Naive B cell (primary cell): ENCODE data around the gene WDR88. TPM values are rescaled to one million over a fixed set of nuclear protein-coding genes. Genes with fewer than 3 reads are reported as not detected.

Experiments used
- ATAC-seq, 2 donors: fragments of 150-1000 bp; cut with Tn5 transposase; 2 replicates each; pipeline ENCODE4 v1.10.0; 2021; ENCODE audit warnings: low read depth in 2 of 2, mild to moderate bottlenecking in 2 of 2, moderate library complexity in 2 of 2
- DNase-seq: peaks from one replicate; pipeline ENCODE4 v3.0.0; 2022
- H3K27ac Mint-ChIP-seq, 6 donors: one replicate each; pipeline ENCODE4 v1.8.0; 2020 to 2022; ENCODE audit warnings: mild to moderate bottlenecking in 6 of 6, mixed read lengths in 6 of 6, moderate library complexity in 5 of 6, inconsistent platforms in 2 of 6
- H3K27me3 Mint-ChIP-seq, 3 donors: one replicate each; pipeline ENCODE4 v1.8.0; 2021 to 2022; ENCODE audit warnings: mixed read lengths in 3 of 3, mild to moderate bottlenecking in 1 of 3
- H3K36me3 Mint-ChIP-seq, 2 donors: one replicate each; pipeline ENCODE4 v1.8.0; 2020 to 2022; ENCODE audit warnings: mixed read lengths in 2 of 2, inconsistent platforms in 1 of 2, mild to moderate bottlenecking in 1 of 2
- H3K4me1 Mint-ChIP-seq, 3 donors: one replicate each; pipeline ENCODE4 v1.8.0; 2020 to 2022; ENCODE audit warnings: mixed read lengths in 3 of 3, inconsistent platforms in 1 of 3, mild to moderate bottlenecking in 1 of 3, moderate library complexity in 1 of 3
- H3K4me3 Mint-ChIP-seq, 8 donors: one replicate each; pipeline ENCODE4 v1.8.0; 2020 to 2022; ENCODE audit warnings: mild to moderate bottlenecking in 8 of 8, mixed read lengths in 8 of 8, moderate library complexity in 8 of 8, inconsistent platforms in 2 of 8
- H3K9me3 Mint-ChIP-seq, 7 donors: one replicate each; pipeline ENCODE4 v1.8.0; 2020 to 2022; ENCODE audit warnings: mixed read lengths in 7 of 7, mild to moderate bottlenecking in 5 of 7, inconsistent platforms in 2 of 7, moderate library complexity in 1 of 7
- polyA plus RNA-seq, 6 donors: library from polyadenylated mRNA; unstranded; fragments of 300-500 nt; fragmentation: Illumina TruSeq; gene quantifications; one replicate each; pipeline ENCODE4 v1.2.3, GENCODE V29; 2021; ENCODE audit warnings: low read depth in 6 of 6

WDR88 gene, protein sequence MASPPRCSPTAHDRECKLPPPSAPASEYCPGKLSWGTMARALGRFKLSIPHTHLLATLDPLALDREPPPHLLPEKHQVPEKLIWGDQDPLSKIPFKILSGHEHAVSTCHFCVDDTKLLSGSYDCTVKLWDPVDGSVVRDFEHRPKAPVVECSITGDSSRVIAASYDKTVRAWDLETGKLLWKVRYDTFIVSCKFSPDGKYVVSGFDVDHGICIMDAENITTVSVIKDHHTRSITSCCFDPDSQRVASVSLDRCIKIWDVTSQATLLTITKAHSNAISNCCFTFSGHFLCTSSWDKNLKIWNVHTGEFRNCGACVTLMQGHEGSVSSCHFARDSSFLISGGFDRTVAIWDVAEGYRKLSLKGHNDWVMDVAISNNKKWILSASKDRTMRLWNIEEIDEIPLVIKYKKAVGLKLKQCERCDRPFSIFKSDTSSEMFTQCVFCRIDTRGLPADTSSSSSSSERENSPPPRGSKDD
- polyA plus RNA-seq: under 1 TPM in 2 of 6 donors, not detected in 4; 0.43 to 0.65 TPM

DNA sequence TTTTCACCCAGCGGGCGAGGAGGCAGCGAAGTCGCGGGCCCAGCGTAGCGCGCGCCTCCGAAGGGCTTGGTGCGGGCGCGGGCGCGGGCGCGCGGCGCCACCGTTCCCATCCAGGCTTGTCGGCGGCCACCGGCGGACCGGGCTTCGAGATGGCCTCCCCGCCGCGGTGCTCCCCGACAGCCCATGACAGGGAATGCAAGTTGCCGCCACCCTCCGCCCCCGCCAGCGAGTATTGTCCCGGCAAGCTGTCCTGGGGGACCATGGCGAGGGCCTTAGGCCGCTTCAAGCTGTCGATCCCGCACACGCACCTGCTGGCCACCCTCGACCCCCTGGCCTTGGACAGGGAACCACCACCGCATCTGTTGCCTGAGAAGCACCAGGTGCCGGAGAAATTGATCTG is at the start of gene WDR88:
TSS of gene WDR88 (plus strand) at position 94 of the 400 bp plus-strand sequence. CDS start at position 150, 56 bp downstream.
- DNase-seq (no peak), ATAC-seq (no peak)
- H3K9me3 Mint-ChIP-seq: peaks cover 0 to 3% (median 0%) of the 10 kb centered on the region in 7 donors
- peaks cover 3 to 5% (median 5%) of the 10 kb centered on the region in 3 donors for H3K4me1 Mint-ChIP-seq
- peaks cover 8 to 14% of the 10 kb centered on the region in 2 donors for H3K36me3 Mint-ChIP-seq
- peaks cover 3 to 8% (median 7%) of the 10 kb centered on the region in 3 donors for H3K27me3 Mint-ChIP-seq
- H3K27ac Mint-ChIP-seq: no peak within 1 kb of the TSS
- H3K4me3 Mint-ChIP-seq: peak within 1 kb of the TSS in 1 of 8 donors; percentile 75

DNA sequence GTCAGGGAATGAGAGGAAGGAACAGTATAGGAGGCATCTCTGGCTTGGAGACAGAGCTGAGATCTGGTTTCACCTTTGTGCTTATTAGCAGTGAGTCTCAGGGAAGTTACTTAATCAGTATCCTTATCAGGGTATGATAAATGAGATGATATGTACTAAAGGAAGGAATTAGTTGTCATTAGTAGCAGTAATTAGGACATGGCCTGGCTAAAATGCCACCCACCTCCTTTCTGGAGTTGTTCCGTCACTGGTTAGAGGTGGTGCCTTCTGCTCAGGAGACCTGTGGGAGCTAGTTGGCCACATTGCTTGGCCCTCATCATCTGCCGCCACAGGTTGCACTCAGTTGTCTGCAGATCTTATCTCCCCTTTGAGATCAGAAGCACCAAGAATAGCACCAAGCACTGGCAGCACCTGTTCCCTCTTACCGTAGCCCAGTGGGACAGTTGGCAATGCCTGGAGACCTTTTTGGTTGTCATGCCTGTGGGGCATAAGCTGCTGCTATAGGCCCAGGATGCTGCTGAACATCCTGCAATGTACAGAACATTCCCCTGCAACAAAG is 46.3 kb upstream of the WDR88 start:
- H3K27me3 Mint-ChIP-seq: no peaks in the 10 kb centered on the region
- peaks cover 14 to 35% (median 23%) of the 10 kb centered on the region in 3 donors for H3K4me1 Mint-ChIP-seq
- no peak overlapping the region for H3K27ac Mint-ChIP-seq
- no peak for DNase-seq
- peak overlapping the region in 1 of 8 donors; percentile 76 for H3K4me3 Mint-ChIP-seq
- H3K9me3 Mint-ChIP-seq: no peaks in the 10 kb centered on the region
- ATAC-seq: no peak
- peaks cover 14 to 21% of the 10 kb centered on the region in 2 donors for H3K36me3 Mint-ChIP-seq

DNA sequence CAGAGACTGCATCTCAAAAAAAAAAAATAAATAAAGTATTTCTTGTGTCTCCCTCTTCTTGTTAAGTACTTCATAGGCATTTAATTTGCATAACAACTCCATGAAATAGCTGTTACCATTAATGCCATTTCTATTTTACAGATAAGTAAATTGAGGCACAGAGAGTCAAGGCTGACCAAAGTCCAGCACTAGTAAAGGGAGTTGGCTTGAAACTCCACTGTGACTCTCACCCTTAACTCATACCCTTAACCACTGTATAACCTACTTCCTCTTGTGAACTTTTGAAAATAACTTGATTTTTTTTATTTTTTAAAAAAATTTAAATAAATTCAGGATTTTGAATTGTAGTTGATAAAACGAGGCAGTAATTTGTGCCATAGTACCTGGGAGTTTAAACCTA is 45.0 kb upstream of the WDR88 start:
- DNase-seq (no peak), ATAC-seq (no peak)
- Mint-ChIP-seq H3K36me3 (peaks cover 16 to 17% of the 10 kb centered on the region in 2 donors), H3K27me3 (no peaks in the 10 kb centered on the region), H3K9me3 (no peaks in the 10 kb centered on the region), H3K4me1 (peaks cover 2 to 22% (median 10%) of the 10 kb centered on the region in 3 donors), H3K4me3 (no peak overlapping the region), H3K27ac (no peak overlapping the region)

DNA sequence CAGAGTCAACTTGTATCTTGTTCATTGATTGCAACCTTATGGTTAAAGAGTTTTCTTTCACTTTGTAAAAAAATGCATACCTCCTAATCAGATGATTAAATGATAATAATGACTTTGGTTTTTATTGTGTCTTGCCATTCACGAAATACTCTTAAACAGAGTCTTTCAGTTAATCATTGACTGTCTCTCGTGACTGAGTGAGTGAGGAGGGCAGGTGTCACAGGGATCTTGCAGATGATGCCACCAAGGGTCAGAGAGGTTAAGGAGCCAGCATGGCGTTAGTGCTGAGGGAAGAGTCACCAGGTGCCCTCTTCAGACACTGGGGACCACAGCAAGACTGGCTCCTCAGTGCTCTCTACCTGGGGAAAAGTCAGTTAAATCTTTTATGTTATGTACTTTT is 42.9 kb upstream of the WDR88 start:
- Mint-ChIP-seq H3K9me3 (no peaks in the 10 kb centered on the region), H3K4me3 (no peak overlapping the region), H3K27ac (peak overlapping the region in 1 of 6 donors; percentile 87), H3K4me1 (peaks cover 0 to 11% (median 7%) of the 10 kb centered on the region in 3 donors), H3K36me3 (peaks cover 21 to 24% of the 10 kb centered on the region in 2 donors), H3K27me3 (no peaks in the 10 kb centered on the region)
- no peak for DNase-seq
- ATAC-seq: no peak

DNA sequence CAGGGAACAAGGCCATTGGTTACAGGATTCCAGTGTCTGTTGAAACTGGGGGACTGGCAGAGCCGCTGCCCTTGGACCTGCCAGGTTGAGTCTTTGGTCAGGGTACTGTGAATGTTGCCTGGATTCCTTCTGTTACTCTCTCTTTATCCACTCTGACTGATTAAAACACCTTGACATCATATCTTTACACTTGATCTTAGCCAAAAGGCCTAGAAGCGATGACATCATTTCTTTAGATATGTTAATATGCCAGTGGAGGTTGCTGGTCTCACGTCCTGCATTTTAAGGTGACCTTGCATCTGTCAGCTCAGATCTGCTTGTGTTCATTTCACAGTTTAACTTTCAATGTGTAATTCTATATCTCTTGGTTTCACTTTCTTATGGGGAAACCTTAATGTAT is 41.7 kb upstream of the WDR88 start:
- H3K4me1 Mint-ChIP-seq: no peaks in the 10 kb centered on the region
- H3K27ac Mint-ChIP-seq: no peak overlapping the region
- H3K4me3 Mint-ChIP-seq: no peak overlapping the region
- no peaks in the 10 kb centered on the region for H3K27me3 Mint-ChIP-seq
- ATAC-seq (no peak), DNase-seq (no peak)
- H3K36me3 Mint-ChIP-seq: peaks cover 21 to 26% of the 10 kb centered on the region in 2 donors
- no peaks in the 10 kb centered on the region for H3K9me3 Mint-ChIP-seq

DNA sequence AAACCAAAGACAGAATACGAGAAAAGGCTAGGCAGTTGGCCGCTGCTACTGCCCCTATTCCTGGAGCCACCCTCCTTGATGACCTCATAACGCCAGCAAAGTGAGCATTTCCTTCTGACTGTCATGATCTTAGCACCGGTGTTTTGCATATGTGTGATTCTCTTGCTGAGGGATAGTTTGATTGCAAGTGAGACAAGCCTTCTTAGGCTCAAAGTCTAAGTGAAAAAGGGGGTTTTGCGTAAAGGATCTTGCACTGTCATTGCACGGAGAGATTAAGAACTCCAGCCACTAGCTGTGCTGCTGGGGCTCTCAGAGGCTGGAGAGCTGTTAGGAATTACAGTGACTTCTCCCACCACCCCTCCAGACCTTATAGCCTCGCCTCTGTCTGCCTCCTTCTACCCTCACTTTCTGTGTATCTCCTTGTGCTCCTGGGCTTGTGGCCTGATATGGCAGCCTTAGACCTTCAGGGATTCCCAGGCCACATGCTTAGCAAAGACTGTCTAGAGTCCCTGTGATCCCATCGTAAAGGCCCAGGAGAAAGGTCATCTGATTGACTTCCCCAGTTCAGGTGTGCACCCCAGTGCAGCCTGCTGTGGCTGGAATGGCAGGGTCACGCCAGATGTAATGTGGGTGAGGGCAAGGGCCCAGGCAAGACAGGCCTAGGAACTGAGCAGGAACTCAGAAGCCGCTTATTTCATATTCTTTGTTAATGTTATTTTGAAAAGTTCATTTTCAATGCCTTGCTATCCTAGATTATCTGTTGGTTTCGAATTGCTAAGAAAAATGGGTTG is 38.3 kb upstream of the WDR88 start:
- peaks cover 33 to 43% of the 10 kb centered on the region in 2 donors for H3K36me3 Mint-ChIP-seq
- no peak overlapping the region for H3K27ac Mint-ChIP-seq
- no peak for DNase-seq

DNA sequence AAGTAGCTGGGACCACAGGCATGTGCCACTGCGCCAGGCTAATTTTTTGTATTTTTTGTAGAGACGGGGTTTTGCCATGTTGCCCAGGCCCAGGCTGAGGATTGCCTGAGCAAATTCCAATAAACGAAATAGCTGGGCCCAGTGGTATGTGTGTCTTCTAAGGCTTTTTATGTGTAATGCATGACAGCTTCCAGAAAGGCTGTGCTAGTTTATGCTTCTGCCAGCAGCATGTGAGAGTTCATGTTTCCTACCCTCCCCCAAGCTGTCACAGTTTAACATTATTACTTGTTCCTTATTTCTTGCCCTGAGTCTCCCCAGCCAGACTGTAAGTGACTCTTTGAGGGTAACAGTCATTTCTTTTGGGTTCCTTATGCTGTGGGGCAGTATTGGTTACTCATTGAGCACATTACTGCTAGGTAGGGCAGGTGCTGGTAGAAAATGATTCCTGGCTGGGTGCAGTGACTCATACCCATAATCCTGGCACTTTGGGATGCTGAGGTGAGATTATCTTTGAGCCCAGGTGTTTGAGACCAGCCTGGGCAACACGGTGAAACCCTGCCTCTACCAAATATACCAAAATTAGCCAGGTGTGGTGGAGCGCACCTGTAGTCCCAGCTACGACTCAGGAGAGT is 37.4 kb upstream of the WDR88 start:
- no peak for ATAC-seq
- H3K36me3 Mint-ChIP-seq: peaks cover 26 to 41% of the 10 kb centered on the region in 2 donors

More for the DNA sequence above, 38.3 kb upstream of the WDR88 start:
- H3K9me3 Mint-ChIP-seq: no peaks in the 10 kb centered on the region
- H3K4me1 Mint-ChIP-seq: peaks cover 0 to 3% (median 0%) of the 10 kb centered on the region in 3 donors
- no peak overlapping the region for H3K4me3 Mint-ChIP-seq
- ATAC-seq: no peak
- no peaks in the 10 kb centered on the region for H3K27me3 Mint-ChIP-seq

DNA sequence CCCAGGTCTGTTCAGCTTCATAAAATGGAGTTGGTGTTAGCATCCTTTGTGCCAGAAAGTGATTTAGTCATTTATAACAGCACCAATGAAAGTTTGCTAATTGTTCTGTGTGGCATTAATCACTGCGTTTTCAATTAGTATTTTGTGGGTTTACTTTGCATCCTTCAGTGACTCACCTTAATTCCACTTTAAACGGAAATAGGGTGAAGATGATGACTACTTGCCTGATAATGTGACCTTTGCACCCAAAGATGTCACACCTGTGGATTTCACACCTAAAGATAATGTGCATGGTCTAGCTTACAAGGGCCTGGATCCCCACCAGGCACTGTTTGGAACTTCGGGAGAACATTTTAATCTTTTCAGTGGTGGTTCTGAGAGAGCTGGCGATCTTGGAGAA is 35.9 kb upstream of the WDR88 start:
- DNase-seq (no peak), ATAC-seq (no peak)
- Mint-ChIP-seq H3K9me3 (no peaks in the 10 kb centered on the region), H3K27me3 (no peaks in the 10 kb centered on the region), H3K4me1 (peaks cover 0 to 3% (median 0%) of the 10 kb centered on the region in 3 donors), H3K27ac (no peak overlapping the region), H3K4me3 (peak overlapping the region in 1 of 8 donors; percentile 36), H3K36me3 (peaks cover 21 to 32% of the 10 kb centered on the region in 2 donors)

More for the DNA sequence above, 37.4 kb upstream of the WDR88 start:
- no peak overlapping the region for H3K27ac Mint-ChIP-seq
- H3K4me1 Mint-ChIP-seq: peaks cover 0 to 3% (median 0%) of the 10 kb centered on the region in 3 donors
- no peaks in the 10 kb centered on the region for H3K27me3 Mint-ChIP-seq
- no peaks in the 10 kb centered on the region for H3K9me3 Mint-ChIP-seq
- H3K4me3 Mint-ChIP-seq: no peak overlapping the region
- no peak for DNase-seq

DNA sequence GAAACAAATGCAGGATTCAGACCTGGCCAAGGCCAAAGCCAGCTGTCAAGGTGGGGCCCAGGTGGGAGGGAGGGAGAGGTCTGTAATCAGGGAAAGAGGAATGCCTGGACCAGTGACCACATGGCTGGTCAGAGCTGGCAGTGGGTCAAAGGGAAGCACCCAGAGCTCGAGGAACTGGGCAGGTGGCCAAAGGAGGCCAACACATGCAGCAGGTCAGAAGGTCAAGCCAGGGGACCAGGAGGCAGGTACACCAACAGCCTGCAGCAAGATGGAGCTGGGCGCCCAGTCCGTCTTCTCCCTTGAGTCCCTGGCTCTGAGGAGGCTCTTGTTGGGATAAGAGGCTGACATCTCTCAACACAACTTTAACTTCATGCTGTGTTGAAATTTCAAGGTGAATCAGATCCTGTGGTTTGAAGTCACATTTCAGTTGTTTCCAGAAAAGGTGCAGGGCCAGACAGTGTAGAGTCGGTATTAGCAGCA is 33.8 kb upstream of the WDR88 start:
- H3K36me3 Mint-ChIP-seq: peaks cover 29 to 37% of the 10 kb centered on the region in 2 donors

DNA sequence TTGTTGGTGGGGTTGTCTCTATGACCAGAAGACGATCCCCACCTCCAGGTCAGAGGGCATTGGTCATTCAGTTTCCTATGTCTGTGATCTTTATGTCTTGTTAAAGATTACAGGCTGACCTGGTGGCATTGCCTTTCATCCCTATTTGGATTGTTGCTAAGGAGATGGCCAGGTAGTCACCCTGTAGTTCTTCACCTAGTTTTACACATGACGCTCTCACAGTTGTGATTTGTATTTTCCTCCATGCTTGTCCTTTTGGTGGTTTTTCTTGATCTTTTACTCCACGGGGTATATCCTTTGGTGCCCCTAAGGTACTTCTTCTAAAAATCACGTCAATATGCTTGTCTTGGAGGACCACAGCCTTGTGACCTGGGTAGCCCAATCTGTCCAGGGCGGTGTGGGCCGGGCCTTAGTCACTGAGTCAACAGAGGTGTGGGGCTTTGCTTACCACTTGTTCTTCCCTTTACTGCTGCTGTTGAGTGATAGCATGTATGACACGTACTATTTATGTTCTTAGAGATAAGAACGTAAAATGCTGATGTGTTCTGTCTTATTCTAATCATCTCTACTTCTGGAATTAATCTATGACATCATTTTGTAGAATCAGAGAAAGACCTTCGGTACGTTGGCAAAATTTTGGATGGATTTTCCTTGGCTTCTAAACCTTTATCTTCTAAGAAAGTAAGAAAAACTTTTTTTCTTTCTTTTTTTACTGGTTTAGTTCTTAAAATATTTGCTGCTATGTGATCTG is 30.8 kb upstream of the WDR88 start:
- H3K4me3 Mint-ChIP-seq: no peak overlapping the region
- no peaks in the 10 kb centered on the region for H3K9me3 Mint-ChIP-seq
- DNase-seq (no peak), ATAC-seq (no peak)
- H3K27ac Mint-ChIP-seq: no peak overlapping the region
- H3K4me1 Mint-ChIP-seq: peaks cover 0 to 3% (median 0%) of the 10 kb centered on the region in 3 donors
- H3K36me3 Mint-ChIP-seq: peaks cover 31 to 36% of the 10 kb centered on the region in 2 donors
- H3K27me3 Mint-ChIP-seq: no peaks in the 10 kb centered on the region

More for the DNA sequence above, 33.8 kb upstream of the WDR88 start:
- H3K9me3 Mint-ChIP-seq: no peaks in the 10 kb centered on the region
- H3K27me3 Mint-ChIP-seq: no peaks in the 10 kb centered on the region
- ATAC-seq: no peak
- H3K27ac Mint-ChIP-seq: no peak overlapping the region
- no peak for DNase-seq
- no peak overlapping the region for H3K4me3 Mint-ChIP-seq
- peaks cover 0 to 3% (median 0%) of the 10 kb centered on the region in 3 donors for H3K4me1 Mint-ChIP-seq

DNA sequence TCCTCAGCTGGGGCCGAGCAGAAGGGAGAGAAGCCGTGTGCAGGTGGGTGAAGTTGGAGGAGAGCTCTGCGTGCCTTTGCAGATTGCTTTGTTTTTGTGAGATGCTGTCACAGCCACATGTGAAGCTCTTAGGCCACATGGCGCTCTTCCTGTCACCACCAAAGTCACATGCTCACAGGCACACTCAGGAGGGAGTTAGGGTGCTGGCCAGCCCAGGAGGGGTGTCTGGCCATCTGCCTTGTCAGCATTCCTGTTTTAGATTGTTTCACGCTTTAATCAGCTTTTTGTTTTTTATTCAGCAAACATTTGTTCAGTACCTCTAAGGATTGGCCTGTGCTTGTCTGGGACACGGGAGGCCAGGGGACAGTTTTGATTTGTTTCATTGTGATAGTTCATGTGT is 29.0 kb upstream of the WDR88 start:
- ATAC-seq: no peak
- H3K27me3 Mint-ChIP-seq: no peaks in the 10 kb centered on the region
- no peaks in the 10 kb centered on the region for H3K4me1 Mint-ChIP-seq
- no peaks in the 10 kb centered on the region for H3K9me3 Mint-ChIP-seq
- H3K36me3 Mint-ChIP-seq: peaks cover 26 to 28% of the 10 kb centered on the region in 2 donors
- no peak overlapping the region for H3K27ac Mint-ChIP-seq
- no peak overlapping the region for H3K4me3 Mint-ChIP-seq
- DNase-seq: no peak

DNA sequence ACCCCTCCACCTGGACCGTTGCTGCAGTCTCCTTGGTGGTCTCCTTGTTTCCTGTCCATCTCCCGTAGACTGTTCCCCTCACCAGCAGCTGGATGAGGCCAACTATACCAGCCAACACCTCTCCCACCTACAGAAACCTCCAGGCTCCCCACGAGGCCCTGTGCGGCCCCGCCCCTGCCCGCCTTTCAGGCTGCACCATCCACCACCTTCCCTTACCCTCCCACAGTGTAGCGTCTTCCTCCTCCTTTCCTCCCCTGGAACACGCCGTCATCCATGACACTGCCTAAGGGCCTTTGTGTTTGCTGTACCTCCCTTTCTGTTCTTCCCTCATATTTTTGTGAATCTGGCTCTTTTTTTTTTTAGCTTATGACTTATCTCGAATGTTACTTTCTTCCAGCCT is 23.8 kb upstream of the WDR88 start:
- H3K4me1 Mint-ChIP-seq: no peaks in the 10 kb centered on the region
- DNase-seq (no peak), ATAC-seq (no peak)
- no peak overlapping the region for H3K27ac Mint-ChIP-seq
- H3K36me3 Mint-ChIP-seq: peaks cover 29 to 30% of the 10 kb centered on the region in 2 donors
- H3K4me3 Mint-ChIP-seq: no peak overlapping the region
- no peaks in the 10 kb centered on the region for H3K9me3 Mint-ChIP-seq
- H3K27me3 Mint-ChIP-seq: no peaks in the 10 kb centered on the region
